Activated T-helper 1 cell treated with anti-CD3 and anti-CD28 coated beads, Interleukin-2, amount 50 U/mL, for 16 hours (primary cell): ENCODE results near the gene SLC35G6.
"Not testable (repeated sequence)": the region's sequence is repeated elsewhere in the genome, so short reads cannot be mapped to it uniquely, and the experiment has no call there.

Source experiments
- DNase-seq, 2 donors: peaks; one replicate each; pipeline ENCODE4 v3.0.0-alpha.2; 2020; ENCODE audit warnings: low read depth in 1 of 2, low spot score in 1 of 2

The SLC35G6 gene

DNA sequence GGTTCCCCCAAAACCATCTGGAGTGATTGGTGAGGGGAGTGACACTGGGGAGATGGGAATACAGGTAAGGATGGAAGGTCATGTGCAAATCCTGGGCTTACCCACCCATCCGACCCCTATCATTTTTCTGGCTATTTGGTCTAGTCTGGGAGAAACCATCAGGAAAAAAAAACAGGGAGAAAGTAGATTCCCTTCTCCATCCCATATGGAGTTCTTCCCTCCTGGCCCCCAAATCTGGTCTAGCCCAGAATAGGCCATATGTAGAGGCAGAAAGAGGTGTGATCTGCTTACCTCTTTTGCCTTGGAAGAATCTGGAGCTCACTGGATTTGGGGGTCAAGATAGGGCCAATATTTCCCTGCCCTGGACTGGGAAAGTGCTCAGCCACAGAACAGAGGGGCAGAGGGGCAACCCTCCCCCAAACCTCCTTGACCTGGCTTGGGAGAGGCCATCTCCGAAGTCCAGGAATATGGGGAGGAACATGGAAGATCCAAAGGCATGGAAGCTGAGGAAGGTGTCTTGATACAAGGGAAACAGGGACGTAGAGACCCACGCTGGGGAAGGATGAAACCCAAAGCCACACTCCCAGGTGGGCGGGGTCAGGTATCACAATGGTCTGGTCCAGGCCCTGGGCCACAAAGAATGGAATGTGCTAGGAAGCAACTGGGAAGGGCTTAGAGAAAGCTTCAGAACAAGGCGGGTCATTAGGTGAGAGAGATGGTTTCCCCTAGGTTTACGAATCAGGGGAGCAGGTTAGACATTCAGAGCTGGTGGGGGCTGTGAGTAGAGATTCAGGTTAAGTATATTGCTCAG lies 20.2 kb upstream of the SLC35G6 start:
- DNase-seq: no peak

DNA sequence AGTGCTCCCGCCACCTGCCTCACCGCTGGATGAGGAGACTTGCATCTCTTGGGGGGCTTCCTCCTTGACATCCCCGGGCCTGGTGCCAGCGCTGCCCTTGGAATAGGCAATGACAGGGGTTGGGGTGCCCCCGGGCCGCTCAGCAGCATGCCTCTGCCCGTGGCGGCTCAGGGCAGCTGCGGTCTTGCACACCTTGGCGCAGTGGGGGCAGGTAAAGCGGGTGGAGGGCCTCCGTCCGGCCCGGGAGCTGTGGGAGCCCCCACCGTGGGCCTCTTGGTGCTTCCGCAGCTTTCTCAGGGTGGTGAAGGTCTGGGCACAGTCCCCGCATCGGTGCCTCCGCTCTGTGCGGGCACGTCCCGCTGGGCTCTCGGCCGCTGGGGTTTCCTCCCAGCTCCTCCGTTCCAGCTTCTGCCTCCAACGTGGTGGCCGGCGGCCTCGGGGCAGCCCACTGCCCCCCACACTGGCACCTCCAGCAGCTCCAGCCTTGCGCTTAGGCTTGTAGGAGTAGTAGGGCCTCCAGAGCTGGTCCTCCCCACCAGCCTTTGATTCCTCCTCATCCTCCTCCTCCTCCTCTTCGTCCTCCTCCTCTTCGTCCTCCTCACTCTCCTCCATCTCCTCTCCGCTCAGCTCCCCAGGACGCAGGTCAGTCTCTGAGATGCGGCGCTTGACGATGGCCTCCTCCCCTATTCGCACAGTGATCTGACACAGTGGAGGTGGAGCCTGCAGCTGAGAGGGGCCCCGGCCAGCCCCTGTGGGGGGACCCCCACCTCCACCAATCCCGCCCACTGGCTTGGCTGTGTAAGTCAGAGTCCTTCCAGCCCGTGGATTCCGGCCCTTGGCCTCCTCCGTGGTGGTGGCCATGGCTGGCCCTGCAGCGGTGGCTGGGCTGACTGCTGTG lies 18.5 kb upstream of the SLC35G6 start:
- DNase-seq: no peak

DNA sequence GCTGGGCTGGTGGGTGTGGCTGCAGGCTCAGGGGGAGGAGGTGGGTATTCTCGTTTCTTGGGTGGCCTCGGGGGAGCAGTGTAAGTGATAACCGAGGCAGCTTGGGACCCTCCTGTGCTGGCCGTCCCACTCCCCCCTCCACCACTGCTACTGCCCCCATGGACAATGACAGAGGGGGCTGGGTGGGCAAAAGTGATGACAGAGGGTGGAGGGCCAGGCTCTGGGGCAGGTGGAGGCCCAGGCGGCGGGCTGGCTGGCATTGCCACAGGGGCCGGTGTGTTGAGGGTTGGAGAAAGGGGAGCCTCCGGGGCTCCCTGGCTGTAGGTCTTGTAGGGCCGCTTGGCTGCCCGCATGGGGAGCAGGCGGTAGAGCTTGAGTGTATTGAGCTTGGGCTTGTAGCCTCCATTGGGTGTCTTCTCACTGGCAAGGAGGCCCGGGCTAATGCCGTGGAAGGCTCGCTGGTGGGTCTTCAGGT lies 17.8 kb upstream of the SLC35G6 start:
- DNase-seq: no peak

DNA sequence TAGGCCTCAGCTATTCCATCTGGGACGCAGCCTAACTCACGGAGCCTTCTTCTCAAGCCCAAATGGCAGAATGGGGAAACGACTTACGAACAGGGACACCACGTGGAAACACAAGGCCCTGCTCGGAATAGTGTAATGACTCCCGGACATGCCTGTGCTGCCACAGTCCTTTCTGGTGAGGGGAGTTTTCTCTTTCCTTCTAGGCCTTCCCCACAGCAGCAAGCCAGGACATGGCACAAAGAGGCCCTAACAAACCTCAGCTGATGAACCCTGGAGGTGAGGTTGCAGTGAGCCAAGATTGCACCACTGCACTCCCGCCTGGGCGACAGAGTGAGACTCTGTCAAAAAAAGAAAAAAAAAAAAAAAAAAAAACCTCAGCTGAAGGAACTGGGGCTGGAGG lies 17.2 kb upstream of the SLC35G6 start:
- DNase-seq: no peak

DNA sequence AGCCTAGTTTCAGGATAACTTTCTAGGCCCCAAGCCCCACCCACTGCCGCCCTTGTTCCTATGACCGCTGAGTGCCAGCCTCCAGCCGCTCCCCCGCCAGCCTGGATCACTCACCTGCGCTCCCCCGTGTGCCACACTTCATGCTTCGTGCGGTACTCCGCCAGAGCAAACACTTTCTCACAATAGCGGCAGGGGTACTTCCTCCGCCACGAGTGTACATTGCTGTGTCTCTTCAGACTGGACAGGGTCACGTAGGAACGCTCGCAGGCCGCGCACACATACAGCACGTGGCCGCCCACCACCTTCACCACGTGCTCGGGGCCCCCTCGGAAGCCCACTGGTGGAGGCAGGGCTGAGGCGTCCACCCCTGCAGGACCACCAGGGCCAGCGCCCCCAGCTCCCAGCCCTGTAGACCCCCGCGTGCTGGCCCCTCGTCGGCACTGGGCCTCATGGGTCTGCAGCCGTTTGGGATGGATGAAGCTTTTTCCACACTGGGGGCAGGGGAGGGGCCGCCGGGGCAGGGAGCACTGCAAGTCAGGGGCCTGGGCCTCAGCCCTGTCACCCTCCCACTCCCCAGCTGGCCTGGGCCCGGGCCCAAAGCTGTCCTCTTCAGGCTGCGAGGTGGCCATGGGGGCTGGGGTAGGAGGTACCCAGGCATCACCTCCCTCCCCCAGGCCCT lies 15.5 kb upstream of the SLC35G6 start:
- DNase-seq: no peak

DNA sequence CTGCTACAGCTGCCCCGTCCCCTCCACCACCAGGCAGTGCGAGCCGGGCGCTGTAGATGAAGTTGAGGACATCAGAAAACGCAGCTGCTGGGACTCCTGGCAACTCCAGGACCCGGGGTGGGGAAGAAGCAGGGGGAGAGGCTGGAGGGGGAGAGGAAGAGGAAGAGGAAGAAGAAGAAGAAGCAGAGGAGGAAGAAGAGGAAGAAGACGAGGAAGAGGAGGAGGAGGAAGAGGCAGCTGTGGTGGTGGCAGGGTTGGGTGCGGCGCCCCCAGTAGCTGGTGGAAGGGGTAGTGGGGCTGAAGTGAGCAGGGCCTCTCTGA lies 15.0 kb upstream of the SLC35G6 start:
- no peak for DNase-seq

DNA sequence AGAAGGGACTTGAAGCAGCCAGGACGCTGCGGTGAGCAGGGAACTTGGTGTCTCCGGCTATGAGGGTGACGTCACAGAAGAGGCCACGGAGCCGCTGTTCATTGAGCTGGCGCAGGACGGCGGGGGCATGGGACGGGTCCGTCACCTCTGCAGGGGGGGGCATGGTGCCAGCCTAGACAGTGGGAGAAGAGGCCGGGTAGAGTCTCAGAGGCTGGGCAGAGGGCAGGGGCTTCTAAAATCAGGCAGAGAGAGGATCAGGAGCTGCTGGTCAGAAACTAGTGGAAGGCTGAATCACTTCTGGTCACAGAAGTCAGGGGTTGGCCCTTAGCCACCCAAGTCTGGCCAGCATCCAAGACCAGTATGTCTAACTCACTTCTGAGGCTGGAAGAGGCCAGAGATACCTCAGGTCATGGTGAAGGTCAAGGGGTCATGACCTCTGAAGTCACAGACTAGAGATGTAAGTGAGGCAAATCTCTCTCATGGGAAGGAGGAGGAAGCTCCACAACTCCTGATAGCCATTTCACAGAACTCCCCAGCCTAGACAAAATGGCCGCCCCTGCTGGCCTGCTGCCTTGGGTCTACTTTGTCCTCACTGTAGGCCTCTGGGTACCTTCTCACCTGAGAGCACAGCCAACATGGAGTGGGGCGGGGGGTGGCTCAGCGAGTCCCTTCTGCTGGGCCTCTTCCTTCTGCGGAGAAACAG lies 14.5 kb upstream of the SLC35G6 start:
- DNase-seq: no peak

DNA sequence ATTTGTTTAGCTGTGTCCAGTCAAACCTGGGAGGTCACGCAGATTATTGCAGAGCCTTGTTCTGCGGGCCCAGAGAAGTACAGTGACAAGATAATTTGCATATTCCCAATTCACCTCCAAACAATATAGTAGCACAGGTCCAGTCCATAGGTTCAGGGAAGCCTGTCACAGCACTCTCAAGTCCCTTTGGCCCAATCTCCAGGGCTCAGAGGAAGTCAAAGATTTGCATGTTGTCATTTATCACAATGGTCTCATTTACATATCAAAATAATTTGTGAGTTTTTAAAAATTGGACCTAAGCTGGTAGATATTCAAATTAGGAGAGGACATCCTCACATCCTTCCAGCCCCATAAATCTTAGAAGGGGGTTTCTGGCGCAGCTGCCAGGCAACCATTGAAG lies 13.7 kb upstream of the SLC35G6 start:
- DNase-seq: no peak

DNA sequence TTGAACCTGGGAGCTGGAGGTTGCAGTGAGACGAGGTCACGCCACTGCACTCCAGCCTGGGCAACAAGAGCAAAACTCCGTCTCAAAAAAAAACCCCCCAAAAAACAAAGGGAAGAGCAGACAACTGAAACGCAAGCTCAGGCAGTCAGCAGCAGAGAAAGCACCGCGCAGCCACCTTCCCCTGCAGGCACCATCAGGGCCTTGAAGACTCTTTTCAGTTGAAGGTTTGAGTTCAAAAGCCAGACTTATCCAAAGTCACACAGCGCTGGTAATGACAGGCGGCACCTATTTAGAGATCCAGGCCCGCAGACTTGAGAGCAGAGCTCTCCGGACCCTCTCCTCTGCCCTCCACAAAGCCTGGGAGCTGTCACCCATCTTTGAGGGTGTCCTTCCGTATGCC lies 13.0 kb upstream of the SLC35G6 start:
- DNase-seq: no peak

DNA sequence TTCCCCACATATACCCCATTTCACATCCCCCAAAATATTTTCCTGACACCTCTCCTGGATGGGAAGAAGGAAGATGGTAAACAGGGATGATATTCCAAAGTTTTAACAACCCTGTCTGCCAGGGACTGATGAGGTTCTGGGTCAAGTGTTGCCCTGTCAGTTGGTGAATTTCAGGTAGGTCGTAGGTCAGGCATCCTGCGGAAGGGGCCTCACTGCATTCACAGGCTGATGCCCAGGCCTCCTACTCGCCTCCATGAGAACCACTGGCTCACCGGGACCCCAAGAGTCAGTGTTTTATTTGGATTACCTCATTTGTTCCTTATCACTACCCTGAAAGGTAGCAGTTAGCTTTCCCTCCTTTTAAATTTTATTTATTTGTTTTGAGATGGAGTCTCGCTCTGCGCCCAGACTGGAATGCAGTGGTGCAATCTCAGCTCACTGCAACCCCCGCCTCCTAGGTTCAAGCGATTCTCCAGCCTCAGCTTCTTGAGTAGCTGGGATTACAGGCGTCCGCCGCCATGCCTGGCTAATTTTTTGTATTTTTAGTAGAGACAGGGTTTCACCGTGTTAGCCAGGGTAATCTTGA lies 12.3 kb upstream of the SLC35G6 start:
- no peak for DNase-seq

DNA sequence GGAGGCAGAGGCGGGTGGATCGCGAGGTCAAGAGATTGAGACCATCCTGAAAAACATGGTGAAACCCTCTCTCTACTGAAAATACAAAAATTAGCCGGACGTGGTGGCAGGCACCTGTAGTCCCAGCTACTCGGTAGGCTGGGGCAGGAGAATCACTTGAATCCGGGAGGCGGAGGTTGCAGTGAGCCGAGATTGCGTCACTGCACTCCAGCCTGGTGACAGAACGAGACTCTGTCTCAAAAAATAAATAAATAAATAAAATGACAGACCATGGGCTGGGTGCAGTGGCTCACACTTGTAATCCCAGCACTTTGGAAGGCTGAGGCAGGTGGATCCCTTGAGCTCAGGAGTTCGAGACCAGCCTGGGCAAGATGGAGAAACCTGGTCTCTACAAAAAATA lies 11.4 kb upstream of the SLC35G6 start:
- not testable (repeated sequence) for DNase-seq

DNA sequence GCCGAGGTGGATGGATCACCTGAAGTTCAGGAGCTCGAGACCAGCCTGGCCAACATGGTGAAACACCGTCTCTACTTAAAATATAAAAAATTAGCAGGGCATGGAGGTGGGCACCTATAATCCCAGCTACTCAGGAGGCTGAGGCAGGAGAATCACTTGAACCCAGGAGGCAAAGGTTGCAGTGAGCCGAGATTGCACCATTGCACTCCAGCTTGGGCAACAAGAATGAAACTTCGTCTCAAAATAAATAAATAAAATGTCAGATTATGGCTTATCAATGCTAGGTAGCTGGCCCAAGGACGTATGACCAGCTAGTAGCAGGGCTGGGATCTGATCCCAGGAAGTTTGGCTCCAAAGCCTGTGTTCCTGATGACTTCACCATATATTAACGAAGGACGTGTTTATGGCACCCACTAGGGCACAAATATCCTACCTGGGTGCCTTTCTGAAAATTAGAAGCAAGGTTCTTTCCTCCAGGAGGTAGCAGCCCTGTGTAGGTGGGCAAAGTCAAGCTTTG lies 10.7 kb upstream of the SLC35G6 start:
- DNase-seq: not testable (repeated sequence)

DNA sequence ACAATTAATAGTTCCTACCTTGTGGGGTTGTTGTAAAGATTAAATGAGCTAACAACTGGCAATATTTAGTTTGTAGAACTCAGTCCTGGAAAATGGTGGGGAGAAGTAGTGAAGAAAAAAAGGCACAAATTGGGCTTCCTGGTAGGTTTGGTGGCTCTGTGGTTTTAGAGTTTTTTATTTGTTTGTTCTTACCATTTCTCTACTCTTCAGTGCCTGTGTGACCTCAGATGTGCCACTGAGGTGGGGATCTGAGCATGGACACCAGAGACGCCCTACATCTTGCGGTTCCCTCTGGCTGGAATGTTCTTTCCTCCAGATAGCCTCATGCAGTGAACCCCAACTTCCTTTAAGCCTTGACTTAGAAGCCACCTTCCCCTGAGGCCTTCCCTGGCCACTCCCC lies 9.5 kb upstream of the SLC35G6 start:
- DNase-seq: no peak

DNA sequence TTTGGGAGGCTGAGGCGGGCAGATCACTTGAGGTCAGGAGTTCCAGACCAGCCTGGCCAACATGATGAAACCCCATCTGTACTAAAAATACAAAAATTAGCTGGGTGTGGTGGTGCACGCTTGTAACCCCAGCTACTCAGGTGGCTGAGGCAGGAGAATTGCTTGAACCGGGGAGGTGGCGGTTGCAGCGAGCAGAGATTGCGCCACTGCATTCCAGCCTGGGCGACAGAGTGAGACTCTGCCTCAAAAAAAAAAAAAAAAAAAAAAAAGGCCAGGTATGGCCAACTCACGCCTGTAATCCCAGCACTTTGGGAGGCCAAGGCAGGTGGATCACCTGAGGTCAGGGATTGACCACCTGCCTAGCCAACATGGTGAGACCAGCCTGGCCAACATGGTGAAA lies 6.5 kb upstream of the SLC35G6 start:
- not testable (repeated sequence) for DNase-seq

DNA sequence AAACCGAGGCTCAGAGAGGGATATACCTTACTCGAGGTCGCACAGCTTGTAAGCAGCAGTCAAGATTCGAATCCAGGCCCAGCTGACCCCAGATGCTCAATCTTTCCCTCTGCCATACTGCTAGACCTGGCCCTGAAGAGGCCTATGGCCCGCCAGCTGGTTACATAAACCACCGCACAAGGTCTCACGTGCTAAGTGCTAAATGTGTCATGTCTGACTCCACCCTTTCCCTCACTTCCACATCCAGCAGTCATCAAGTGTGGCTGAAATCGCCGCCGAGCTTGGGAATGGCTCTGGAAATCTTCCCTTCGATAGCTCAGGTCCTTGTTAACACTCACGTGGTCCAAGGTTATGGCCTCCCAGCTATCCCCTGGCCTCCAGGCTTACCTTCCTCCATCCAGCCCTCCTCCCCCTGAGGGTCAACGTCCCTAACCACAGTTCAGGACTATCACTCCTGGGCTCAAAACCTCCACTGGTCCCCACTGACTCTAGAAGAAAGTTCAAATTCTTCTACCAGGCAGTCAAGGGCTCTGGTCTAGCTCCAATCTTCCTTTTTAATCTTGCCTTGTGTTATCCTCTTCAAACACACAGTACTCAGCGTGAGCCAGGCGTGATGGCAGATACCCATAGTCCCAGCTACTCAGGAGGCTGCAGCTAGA lies 5.4 kb upstream of the SLC35G6 start:
- DNase-seq: no peak

DNA sequence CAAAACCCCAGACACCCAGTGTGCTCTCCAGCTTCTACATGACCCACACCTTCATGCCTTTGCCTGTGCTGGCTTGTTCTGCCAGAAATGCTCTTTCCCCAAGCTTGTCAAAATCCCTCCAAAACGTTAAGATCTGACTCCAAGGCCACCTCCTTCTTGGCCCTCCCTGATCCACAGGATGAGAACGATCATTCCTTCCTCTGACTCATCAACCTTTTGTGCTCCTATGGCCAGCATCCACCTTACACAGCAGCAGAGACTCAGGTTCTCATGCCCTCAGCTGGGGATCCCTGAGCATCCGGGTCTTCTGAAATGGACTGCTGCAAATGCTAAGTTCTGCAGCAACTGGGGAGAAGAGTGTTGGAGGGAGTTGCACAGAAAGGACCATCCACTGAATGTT lies 4.8 kb upstream of the SLC35G6 start:
- no peak for DNase-seq

DNA sequence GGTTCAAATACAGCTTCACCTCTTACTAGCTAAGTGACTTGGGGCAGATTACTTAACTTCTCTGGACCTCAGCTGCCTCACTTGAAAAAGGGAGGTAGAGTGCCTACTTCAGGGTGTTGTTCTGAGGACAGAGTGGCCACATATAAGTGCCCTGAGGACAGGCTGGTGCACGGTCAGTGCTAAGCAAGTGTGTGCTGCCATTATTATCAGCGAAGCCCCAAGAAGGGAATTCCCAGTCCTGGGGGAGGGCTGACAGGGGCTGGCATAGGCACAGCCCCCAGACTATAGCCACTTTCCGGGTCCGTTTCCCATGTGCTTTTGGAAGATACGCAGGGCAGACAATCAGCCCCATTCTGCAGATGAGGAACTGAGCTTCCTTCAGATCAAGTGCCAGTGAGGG lies 4.3 kb upstream of the SLC35G6 start:
- DNase-seq: no peak

DNA sequence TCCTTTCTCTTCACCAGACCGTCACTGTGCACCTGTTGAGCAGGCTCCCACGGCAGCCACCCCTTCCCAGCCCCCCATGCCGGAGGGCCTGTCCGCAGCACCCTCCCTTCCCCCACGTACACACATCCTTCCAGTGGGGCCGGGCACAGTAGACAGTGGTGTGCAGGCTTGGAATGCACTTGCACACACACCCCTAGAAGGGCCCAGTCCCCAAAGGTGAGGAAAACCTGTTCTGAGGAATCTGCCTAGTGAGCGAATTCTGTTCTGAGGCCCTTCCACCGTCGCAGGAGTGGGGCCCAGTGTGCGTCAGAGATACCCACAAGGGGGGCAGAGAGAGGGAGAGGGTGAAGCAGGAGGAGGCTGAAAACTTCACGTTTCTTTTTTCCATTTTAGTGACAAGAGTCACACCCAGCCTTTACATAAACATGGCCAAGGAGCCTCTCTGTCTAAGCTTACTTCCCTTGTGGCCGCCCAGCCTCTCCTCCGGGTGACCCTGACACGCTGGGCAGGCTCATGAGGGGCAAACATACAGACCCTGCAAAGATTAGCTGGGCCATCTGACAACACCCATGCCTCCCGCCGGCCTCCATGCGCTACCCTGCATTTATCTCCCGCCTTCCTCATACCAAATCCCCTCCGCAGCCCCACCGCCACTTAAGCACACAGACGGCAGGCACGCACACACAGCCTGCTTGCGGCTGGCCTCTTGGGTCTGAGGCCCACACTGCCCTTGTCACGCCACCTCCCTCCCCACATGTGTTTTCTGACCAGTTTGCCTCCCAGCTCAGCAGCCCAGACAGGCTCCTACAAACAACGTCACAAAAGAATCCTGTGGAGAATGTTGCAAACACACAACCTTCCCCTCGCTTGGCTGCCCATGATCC lies 3.6 kb upstream of the SLC35G6 start:
- no peak for DNase-seq
